Fibroblast of peridontal ligament (primary cell): ENCODE measurements around the gene GRIK4.
A peak's percentile ranks its signal among the peaks of the same experiment; 100 is the strongest.
"Not testable (repeated sequence)": the region's sequence is repeated elsewhere in the genome, so short reads cannot be mapped to it uniquely, and the experiment has no call there.

ENCODE experiments used
- DNase-seq: peaks from one replicate; pipeline ENCODE4 v3.0.0-alpha.2; 2010; ENCODE audit errors: extremely low read depth

The GRIK4 gene

DNA sequence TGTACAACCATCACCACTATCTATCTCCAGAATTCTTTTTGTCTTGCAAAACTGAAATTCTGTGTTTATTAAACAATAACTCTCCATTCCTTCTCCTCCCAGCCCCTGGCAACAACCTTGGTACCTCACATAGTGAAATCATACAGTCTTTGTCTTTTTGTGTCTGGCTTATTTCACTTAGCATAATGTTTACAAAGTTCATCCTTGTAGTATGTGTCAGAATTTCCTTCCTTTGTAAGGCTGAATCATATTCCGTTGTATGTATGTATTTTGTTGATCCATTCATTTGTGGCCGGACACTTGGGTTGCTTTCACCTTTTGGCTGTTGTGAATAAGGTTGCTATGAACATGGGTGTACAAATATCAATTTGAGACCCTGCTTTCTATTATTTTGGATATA is 268.7 kb downstream of the GRIK4 start:
- DNase-seq: no peak

DNA sequence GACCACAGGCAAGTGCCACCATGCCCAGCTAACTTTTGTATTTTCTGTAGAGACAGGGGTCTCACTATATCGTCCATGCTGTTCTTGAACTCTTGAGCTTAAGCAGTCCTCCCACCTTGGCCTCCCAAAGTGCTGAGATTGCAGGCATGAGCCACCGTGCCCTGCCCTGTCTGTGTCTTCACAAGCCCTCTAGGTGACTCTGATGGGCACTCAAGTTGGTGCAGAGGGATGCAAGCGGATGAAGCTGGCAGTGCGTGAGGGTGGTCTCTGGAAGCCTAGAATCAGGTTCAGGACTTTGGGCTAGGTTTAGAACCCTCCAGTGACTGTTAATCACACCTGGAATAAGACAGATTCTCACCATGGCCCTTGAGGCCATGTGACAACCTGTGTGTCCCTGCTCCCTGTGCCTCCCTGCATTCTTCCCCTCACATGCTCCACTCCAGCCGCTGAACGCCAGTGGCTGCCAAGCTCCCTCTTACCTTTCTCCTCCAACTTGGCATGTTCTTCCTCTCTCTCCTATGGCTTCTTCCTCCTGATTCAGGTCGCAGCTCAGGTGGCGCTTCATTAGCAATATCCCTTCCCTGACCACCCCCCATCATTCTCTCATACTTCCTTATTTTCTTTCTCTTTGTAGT is 270.1 kb downstream of the GRIK4 start:
- DNase-seq: no peak

DNA sequence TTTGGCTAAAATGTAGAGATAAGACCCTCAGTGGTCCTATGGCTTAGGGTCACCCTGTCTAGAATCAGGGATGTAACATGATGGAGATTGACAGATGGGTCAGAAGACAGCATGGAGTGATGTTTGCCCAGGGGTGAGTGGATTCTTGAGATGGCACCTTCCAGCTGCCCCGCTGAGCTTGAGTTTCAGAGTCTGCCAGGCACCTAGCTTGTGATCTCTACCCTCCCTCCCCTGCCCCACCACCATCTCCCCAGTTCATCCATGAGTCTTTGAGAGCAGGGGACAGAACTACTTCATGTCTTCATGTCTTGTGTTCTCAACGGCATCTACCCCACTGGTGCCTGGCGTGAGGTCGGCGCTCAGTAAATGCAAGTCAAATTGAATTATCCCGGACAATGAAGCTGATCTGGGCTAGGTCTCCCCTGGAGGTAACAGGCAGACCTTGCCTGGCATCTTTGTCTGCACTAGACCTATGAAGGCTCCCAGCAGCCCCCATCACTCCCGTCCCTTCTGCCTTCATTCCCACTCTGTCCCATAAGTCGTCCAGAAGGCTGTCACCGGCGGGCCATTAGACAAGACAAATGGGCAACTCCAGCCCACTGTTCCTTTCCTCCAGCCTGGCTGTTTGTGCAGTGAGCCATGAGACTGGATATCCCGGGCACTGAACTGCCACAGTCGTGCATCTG is 273.2 kb downstream of the GRIK4 start:
- no peak for DNase-seq

DNA sequence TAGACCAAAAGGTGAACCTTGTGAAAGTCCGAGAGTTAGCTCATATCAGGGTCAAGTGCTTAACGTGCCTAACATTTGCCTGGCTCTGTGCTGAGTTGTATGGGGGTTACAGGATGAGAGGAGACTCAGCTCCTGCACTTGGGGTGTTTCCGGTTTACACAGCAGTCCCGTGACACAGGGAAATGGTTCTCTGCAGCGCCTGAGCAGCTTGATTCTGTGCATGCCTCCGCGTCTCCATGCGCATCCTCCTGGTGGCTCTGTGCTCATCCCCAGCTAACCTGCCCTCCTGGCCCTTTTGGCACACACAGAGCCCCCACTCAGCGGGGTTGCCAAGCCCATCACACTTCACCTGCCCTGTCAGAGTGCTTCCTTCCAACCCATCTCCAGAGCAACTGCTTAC is 274.0 kb downstream of the GRIK4 start:
- DNase-seq: no peak

DNA sequence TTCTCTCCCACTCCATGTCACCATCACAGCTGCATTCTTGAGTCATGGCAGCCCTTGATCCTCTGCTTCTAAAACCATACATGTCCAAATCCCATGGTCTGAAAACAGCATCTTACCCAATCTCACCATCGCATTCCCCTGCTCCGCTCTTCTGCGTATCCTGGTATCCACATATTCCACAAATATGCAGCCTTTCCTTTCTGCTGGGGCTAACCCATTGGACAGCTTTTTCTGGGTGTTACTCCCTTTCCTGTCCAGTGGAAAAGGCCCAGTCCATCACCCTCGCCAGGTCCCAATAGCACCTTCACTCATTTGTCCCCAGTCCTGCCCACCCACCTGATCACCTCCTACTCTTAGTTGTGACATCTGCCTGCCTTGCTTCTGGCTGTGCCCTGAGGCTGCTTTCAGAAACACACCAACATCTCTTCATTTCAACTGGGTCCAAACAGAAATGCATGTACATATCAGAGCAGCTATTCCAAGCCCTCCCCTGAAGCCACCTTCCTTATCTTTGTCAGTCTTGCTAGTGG is 274.7 kb downstream of the GRIK4 start:
- DNase-seq: no peak

DNA sequence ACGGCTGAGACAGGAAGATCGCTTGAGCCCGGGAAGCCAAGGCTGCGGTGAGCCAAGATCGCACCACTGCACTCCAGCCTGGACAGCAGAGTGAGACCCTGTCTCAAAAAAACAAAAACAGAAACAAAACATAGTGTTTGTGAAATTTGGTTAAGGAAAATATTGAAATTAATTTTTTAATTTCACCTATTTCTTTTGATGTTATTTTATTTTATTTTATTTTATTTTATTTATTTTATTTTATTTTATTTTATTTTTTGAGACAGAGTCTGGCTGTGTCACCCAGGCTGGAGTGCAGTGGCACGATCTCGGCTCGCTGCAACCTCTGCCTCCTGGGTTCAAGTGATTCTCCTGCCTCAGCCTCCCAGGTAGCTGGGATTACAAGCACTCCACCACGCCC is 275.7 kb downstream of the GRIK4 start:
- DNase-seq: not testable (repeated sequence)

DNA sequence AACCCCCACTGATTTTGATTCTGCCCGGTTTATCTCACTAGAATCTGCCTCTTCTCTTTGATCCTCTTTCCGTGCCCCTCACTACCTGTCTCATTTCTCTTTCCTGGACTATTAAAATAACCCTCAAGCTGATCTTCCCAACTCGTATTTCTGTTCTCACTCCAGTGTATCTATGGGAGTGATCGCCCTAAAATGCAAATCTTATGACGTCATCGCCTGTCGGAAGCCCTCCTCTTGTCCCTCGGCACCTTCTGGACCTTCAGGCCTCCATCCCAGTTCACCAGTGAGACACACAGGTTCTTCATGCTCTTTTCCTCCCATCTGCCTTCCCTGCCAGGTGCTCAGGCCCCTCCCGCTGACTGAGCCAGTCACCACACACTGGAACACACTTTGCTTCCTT is 277.8 kb downstream of the GRIK4 start:
- DNase-seq: no peak

DNA sequence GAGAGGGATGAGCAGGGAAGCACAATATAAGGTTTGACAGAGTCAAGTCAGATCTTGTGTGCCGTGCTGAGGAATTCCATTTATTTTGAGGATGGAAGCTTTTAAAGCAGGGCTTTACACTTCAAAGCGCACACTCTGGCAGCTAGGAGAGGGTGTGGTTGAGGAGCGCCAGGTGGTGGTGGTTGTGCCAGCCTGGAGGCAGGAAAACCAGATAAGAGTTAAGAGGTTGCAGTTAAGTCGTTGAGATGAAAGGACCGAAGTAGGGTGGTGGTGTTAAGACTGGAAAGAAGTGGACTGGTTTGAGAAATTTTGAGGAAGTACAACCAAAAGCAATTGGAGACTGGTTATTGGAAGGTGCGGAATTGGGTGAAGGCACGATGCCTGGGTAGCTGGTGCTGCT is 280.8 kb downstream of the GRIK4 start:
- DNase-seq: no peak

DNA sequence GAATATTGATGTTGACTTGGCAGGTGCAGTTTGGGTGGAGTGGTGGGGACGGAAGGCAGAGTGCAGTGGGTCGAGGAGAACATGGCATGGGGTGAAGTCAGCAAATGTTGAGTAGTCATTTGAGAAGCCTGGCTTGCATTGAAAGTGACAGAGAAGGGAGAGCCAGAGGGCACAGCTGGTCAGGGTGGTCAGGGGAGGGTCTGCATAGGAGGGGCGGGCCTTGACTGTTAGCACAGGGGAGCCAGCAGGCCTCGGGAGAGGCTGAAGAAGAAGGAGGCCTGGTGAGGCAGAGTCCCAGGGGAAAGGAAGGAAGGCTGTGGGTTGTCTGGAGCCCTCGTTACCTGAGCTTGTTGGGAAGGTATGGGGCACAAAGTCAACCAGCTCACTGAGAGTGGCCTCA is 281.6 kb downstream of the GRIK4 start:
- DNase-seq: no peak

DNA sequence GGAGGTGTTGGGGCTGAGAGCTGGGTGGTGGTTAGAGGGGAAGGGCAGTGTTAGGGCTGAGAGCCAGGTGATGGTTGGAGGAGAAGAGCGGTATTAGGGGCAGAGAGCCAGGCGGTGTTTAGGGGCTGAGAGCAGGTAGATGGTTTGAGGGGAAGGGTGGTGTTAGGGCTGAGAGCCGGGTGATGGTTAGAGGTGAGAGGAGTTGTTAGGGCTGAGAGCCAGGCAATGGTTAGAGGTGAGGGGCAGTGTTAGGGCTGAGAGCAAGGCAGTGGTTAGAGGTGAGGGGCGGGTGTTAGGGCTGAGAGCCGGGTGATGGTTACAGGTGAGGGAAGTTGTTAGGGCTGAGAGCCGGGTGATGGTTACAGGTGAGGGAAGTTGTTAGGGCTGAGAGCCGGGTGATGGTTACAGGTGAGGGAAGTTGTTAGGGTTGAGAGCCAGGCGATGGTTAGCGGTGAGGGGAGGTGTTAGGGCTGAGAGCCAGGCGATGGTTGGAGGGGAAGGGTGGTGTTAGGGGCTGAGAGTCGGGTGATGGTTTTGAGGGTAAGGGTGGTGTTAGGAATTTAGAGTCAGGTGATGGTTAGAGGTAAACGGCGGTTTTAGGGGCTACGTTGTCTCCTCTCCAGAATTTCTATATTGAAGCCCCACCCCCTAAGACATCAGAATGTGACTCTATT is 282.4 kb downstream of the GRIK4 start:
- no peak for DNase-seq

DNA sequence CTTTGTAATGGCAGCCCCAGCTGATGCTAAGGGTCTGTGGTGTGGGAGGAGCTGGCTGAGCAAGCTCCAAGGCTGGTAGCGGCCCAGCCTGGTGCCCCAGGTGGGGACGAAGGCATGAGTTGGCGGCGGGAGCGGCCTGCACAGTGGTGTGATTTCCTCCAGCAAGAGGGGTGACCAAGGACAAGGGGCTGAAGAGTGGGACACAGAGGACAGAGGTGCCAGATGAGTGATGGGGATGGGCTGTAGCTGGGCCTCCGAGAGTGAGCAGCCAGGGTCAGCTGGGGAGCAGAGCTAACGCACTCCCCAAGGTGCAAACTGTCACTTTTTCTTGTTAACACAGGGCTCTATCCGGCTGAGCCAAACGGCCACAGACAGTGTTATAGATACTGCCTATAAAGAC is 283.2 kb downstream of the GRIK4 start:
- DNase-seq: no peak

DNA sequence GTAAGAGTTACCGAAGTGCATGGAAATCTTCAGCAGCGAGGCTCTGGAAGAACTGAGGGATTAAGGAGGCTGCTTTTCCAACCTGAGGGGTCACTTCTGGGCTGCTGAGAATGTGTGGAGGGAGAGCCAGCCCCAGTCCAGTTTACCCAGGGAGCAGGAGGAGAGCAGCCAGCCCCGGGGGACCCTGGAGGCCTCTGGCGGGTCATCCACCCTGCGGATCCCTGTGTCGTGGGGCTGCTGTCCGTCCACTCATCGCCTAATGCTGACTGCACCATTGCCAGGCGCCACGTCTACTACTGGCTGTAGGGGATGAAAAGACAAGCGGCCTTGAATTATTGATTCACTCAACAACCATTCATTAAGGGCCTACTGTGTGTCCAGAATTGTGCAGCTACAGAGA is 283.6 kb downstream of the GRIK4 start:
- DNase-seq: no peak

DNA sequence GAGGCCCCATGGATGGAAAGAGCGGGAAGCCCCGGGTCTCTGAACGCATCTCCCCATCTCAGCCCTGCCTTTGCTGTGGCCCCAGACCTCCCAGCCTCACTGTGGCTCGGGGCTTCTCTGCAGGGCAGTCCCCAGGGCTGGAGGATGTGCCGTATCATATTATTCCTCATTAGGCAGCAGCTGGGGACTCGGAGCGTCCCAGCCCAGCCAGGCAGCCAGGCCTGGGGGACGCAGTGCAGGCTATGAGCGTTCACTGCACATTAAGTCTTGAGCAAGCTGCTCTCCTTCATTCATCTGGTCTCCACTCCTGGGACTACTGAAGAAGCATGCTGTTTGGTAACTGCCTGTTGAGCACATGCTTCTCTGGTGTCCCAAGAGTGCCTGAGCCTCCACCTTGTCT is 285.6 kb downstream of the GRIK4 start:
- no peak for DNase-seq

DNA sequence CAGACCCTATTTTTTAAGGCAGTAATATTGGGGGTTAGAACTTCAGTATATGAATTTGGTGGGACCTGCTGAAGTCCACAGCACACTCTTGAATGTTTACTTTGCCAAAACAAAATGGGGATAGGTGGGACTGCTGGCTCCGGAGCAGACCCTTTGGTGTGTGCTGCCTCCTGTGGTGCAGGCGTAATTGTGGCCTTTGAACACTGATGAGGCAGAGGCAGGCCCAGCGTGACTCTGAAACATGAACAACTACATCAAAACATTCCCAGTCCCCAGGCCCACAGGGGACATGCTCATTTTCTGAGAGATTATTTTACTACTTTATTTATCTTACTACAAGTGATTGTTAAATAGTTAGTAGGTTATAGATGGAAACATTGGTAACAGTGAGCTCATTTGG is 287.3 kb downstream of the GRIK4 start:
- DNase-seq: no peak

DNA sequence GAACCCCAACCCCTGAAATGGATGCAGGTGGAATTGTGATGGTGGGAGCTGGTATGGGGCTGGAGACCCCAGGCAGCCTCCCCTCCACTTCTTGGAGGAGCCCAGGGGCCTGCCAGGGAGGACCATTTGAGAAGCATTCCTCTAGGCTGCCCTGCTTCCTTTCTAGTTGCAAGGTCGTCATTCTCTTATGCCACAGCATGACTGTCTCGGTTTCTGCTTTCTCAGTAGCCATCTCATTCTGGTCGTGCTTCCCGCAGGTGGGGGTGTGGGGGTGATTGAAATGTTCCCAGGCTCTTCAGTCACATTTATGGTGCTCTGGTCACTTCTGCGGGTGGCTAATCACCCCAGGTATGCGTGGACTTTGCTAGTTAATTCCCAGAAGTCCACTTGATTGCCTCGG is 288.7 kb downstream of the GRIK4 start:
- no peak for DNase-seq

DNA sequence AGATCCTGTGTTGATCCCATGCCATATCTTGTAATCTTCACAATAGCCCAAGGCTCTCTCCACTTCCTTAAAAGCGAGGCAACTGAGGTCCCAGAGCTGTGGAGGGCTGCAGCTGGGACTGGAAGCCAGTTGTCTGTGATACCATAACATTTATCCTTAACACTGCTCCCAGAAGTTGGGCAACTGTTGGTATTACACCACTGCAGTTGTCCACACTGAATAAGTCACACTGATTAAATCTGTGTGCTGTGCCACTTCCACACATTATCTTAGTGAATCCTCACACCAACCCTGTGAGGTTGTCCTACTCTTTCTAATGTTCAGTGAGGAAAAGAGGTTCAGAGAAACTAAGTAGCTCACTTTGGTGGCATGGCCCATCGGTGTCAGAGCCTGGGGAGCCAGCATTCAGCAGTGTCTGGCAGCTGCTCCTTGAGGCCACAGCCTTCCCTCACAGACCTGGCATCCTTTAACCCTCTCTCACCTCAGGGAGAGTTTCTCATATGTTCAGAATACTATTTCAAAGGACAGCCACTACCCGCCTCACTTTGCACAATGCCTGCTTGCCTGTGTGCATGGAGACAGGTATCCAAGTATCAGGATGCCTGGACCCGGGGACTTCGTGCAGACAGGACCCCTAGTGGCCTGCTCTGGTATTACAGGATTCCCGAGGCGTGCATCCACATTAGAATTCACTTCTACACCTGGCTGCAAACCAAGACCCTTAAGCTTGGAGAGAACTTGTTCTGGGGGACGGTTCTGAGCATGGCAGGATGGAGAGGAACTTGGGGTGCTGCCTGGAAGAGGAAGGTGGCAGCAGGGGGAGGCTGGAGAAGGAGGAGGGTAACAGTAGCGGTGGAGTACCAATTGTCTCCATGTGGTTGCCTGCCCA is 290.5 kb downstream of the GRIK4 start:
- peak; percentile 51 for DNase-seq

DNA sequence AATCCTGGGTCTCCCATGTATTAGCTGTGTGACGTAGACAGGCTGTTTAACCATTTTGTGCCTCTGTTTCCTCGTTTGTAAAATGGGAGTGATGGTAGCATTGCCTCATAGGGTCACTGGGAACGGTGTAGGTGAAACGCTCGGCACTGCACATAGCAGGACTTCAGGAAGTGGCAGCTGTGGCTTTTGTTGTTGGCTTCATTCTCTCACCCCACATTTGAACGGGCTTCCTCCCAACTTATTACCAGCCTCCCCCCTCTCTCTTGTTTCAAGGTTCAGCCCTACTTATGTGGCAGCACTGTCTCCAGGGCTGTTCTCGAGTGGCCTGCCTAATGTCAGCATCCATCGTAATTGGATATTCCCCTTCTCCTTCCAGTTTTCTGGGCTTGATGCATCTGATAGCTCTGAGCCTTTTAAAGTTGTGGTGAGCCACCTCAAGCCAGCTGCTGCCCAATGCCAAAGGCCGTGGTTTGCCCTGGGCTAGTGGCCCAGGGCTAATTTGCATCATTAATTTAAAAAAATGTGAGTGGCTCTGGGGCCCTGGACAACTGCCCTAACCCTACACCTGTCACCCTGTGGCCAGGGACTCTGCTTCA is 294.5 kb downstream of the GRIK4 start:
- DNase-seq: no peak

DNA sequence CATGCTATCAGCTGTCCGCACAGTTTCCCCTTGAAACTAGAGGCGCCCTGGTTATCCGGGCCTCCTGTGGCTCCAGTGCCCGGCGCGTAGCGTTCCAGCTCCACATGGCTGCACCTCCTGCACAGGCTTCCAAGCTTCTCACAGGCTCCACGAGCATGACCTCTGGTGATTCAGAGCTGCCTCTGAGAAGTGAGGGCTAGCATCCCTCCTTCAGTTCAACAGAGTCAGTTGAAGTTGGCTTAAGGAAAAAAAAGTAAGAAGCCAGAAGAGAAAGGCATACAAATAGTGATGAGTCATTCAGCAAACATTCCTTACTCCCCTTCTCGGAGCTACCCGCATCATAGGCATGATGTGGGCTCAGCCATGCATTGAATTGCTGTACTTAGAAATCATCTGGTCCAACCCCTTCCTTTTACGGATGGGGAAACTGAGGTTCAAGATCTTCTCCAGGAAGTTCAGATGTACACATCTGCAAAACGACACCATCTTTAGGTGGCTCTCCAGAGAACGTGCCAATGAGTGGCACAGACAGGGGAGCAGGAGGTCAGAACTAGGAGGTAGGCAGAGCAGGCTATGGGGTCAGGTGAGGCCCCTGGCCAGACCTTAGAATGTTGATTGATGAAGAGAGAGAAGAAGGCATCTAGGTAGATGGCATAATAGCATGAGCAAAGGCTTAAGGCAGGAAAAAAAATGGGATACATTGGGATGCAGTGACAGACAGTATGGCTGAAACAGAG is 296.0 kb downstream of the GRIK4 start:
- DNase-seq: peak; percentile 81

DNA sequence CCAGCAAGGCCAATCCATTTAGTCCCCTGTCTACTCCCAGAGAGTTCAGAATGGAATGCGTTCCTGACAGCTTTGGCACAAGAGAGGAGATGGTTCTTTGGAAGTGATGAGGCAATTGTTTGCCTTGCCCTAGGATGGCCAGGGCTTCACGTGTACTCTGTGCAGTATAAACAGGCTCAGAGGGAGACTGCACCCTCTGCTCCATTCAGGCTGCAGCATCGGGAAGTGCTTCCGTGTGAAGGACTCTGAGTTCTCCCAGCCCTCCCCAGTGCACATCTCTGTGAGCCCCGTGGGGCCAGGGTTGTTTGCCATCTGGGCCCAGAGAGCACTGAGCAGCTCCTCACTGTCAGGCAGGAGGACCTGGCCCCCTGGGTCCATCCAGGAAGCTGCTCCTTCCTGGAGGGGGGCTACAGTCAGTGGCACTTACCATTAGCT is 297.1 kb downstream of the GRIK4 start:
- DNase-seq: no peak

DNA sequence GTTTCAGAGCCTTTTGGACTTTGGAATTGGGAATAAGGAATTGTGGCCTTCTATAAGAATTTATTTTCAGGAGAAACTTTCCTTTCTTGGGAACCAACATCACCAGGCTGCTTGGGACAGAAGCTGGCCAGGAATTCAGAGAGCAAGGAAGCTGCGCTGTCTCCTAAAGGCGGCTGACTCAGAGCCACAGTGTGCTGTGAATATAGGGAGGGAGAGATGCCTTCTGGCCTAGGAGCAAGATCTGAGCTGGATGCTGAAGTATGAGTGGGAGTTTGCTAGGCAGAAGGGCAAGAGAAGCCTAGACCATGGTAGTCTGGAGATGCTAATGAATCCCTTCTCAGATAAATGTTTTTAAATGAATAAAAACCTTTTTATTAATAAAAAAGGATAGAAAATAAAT is 298.7 kb downstream of the GRIK4 start:
- DNase-seq: no peak

DNA sequence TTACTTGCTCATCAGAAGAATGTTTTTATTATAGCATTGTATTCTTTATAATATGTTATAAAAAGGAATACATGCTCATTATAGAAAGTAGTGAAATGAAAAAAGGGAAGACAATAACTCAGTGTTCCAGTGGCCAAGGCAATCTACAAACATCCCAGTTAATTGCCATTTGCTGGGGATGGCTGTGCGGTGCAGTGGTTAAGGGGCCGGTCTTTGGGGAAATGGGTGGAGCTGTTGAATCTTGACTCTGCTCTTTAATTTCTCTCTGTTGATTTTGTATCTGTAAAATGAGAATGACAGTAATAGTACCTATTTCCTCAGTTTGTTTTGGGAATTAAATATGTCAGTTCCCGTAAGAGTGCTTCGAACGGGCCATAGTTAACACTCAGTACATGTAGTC is 299.7 kb downstream of the GRIK4 start:
- no peak for DNase-seq
